ENCODE results near the gene DVL2.

- TF ChIP-seq EZH2 (IDR thresholded peaks at IDR 0.05; ENCODE audit: insufficient read depth, poor library complexity, severe bottlenecking) (no peak), EZH2phosphoT487 (IDR thresholded peaks at IDR 0.05; ENCODE audit: insufficient read depth, low read depth) (no peak)
Measured at GRCh38 chr17:7249830-7250229, 15.5 kb upstream of the DVL2 start.

Measured in GM23248 (cell line).